Endothelial cell of umbilical vein (primary cell): ENCODE results near the gene FRMD5.

Experiments
- CTCF ChIP-seq, 2 donors: IDR thresholded peaks; 1 replicate in 1 of 2; 2 replicates in 1 of 2; pipeline ENCODE4 v1.5.1; 2011; ENCODE audit warnings: low read length in 2 of 2, mild to moderate bottlenecking in 2 of 2, moderate library complexity in 2 of 2, control low read depth in 1 of 2, inconsistent platforms in 1 of 2, low read depth in 1 of 2; ENCODE audit not compliant: insufficient read depth in 1 of 2; ENCODE audit errors: extremely low read depth in 1 of 2
- MAX ChIP-seq: IDR thresholded peaks from 2 replicates; pipeline ENCODE4 v1.6.1; 2011; ENCODE audit not compliant: insufficient read depth, insufficient read length
- POLR2A ChIP-seq: IDR thresholded peaks from 2 replicates; pipeline ENCODE4 v1.6.1; 2012; ENCODE audit warnings: low read depth, mild to moderate bottlenecking, control low read depth, low read length
- POLR2AphosphoS5 ChIP-seq: IDR thresholded peaks from 2 replicates; pipeline ENCODE4 v1.6.1; 2012; ENCODE audit warnings: low read depth, mild to moderate bottlenecking, control low read depth, low read length, moderate library complexity; ENCODE audit not compliant: insufficient read depth

DNA sequence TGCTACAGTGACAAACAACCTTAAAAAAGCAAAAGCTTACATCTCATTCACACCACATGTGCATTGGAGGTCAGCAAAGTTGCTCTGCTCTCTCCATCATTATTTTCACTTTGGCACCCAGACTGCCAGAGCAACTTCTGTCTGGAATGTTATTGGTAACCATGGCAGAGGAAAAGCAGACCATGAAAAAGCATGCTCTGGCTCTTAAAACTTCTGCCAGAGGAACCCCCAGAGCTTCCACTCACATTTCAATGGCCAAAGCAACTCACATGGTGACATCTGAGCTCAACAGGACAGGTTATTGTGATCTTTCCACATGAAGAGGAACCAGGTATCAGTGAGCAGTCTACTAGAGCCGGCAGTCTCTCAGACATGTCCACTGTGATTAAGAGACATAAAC is 21.9 kb upstream of the FRMD5 start:
- TF ChIP-seq CTCF (IDR thresholded peaks at IDR 0.05; ENCODE audit: extremely low read depth in 1 of 2, insufficient read depth in 1 of 2, low read depth in 1 of 2, low read length in 2 of 2) (no peak), POLR2A (no peak), POLR2AphosphoS5 (no peak), MAX (no peak)
